Stimulated activated CD8-positive, alpha-beta memory T cell treated with anti-CD3 and anti-CD28 coated beads, Interleukin-4, amount 100 ng/mL, for 48 hours (primary cell): ENCODE data around the gene MT1B.
"Not testable (repeated sequence)": the region's sequence is repeated elsewhere in the genome, so short reads cannot be mapped to it uniquely, and the experiment has no call there.

Experiments used
- DNase-seq: peaks from one replicate; pipeline ENCODE4 v3.0.0-alpha.2; 2020

The MT1B gene

GRCh38 chr16:56640076-56640475 is 11.6 kb upstream of the MT1B start:
- DNase-seq = no peak

- no peak for DNase-seq
Measured at GRCh38 chr16:56641166-56641565, 10.5 kb upstream of the MT1B start.

- DNase-seq = peak; percentile 86
Measured at GRCh38 chr16:56643080-56643778, 8.5 kb upstream of the MT1B start.

GRCh38 chr16:56643833-56644232 is 7.9 kb upstream of the MT1B start:
- DNase-seq = no peak

- no peak for DNase-seq
Measured at GRCh38 chr16:56645311-56645710, 6.4 kb upstream of the MT1B start.

GRCh38 chr16:56645838-56646237 is 5.8 kb upstream of the MT1B start:
- DNase-seq = no peak

- no peak for DNase-seq
Measured at GRCh38 chr16:56647641-56648431, 3.9 kb upstream of the MT1B start.

- DNase-seq = no peak
Measured at GRCh38 chr16:56649271-56649670, 2.4 kb upstream of the MT1B start.

GRCh38 chr16:56649820-56650219 is 1.9 kb upstream of the MT1B start:
- DNase-seq = no peak

- no peak for DNase-seq
Measured at GRCh38 chr16:56652600-56652999, 914 bp downstream of the MT1B start.

- DNase-seq = no peak
Measured at GRCh38 chr16:56653218-56653617, 1.5 kb downstream of the MT1B start.

GRCh38 chr16:56657555-56658326 is 6.1 kb downstream of the MT1B start, which contains the start of gene MT1F:
MT1F (plus strand) TSS chr16:56657959; CDS start chr16:56658059, 100 bp downstream.
- DNase-seq = peak; percentile 85

GRCh38 chr16:56658327-56658875 is 6.7 kb downstream of the MT1B start:
- DNase-seq = no peak

GRCh38 chr16:56662357-56663354 is 11.0 kb downstream of the MT1B start:
- peak; percentile 69 for DNase-seq

GRCh38 chr16:56664506-56664905 is 12.8 kb downstream of the MT1B start:
- no peak for DNase-seq

- not testable (repeated sequence) for DNase-seq
Measured at GRCh38 chr16:56665286-56666261, 13.9 kb downstream of the MT1B start.

- DNase-seq = peak; percentile 69
Measured at GRCh38 chr16:56667581-56668571, 16.2 kb downstream of the MT1B start, which contains the start of gene MT1G. MT1G (minus strand) TSS chr16:56668065; CDS start chr16:56667993, 72 bp downstream.

GRCh38 chr16:56669005-56669839 is 17.5 kb downstream of the MT1B start, which contains the start of gene MT1H:
MT1H (plus strand) TSS chr16:56669814; CDS start chr16:56669885, 71 bp downstream.
- DNase-seq = peak; percentile 62
